ENCODE results near the gene UBXN11.

The UBXN11 gene

GRCh38 chr1:26290882-26291261 lies 15.6 kb downstream of the UBXN11 start:
- H2BK5ac ChIP-seq (ENCODE audit: low read length), result peak overlapping the region; percentile 93
- H2BK120ac ChIP-seq (ENCODE audit: low read depth, low read length), result peak overlapping the region; percentile 96
- no peak overlapping the region for H2AFZ ChIP-seq (ENCODE audit: low read length)
- no peaks in the 10 kb centered on the region for H3K27me3 ChIP-seq (ENCODE audit: control insufficient read depth in 3 of 3, insufficient read depth in 3 of 3, low read depth in 1 of 3, low read length in 3 of 3)
- no peak overlapping the region for H3K27ac ChIP-seq (replicated peaks; ENCODE audit: low read length)
- H3K4me1 ChIP-seq (ENCODE audit: control insufficient read depth in 2 of 2, insufficient read depth in 1 of 2, low read depth in 1 of 2, low read length in 2 of 2), result peaks cover 28 to 43% of the 10 kb centered on the region in 2 donors
- H3K14ac ChIP-seq (ENCODE audit: low read length), result peak overlapping the region; percentile 76
- no peak overlapping the region for H3K4me2 ChIP-seq (ENCODE audit: insufficient read depth, low read length, poor library complexity, severe bottlenecking)
- H2AK5ac ChIP-seq (ENCODE audit: low read depth, low read length), result peak overlapping the region; percentile 90
- H3K36me3 ChIP-seq (replicated peaks in 1 of 2; ENCODE audit: control insufficient read depth in 2 of 2, insufficient read depth in 2 of 2, low read length in 2 of 2), result no peaks in the 10 kb centered on the region
- H3K9ac ChIP-seq (ENCODE audit: low read depth, low read length, poor library complexity), result peak overlapping the region; percentile 67
- H3K4me3 ChIP-seq (ENCODE audit: low read length in 2 of 2), result no peak overlapping the region
- peak overlapping the region; percentile 49 for H2BK12ac ChIP-seq (ENCODE audit: low read length)
- H4K8ac ChIP-seq (ENCODE audit: low read depth, low read length), result peak overlapping the region; percentile 30
- H4K91ac ChIP-seq (ENCODE audit: low read depth, low read length, poor library complexity), result no peak overlapping the region
- no peaks in the 10 kb centered on the region for H3K9me3 ChIP-seq (replicated peaks in 1 of 2; ENCODE audit: control insufficient read depth in 2 of 2, insufficient read depth in 1 of 2, low read depth in 1 of 2, low read length in 2 of 2)
- H3K4ac ChIP-seq (ENCODE audit: low read length), result no peak overlapping the region
- no peak for DNase-seq (ENCODE audit: low spot score)
- no peaks in the 10 kb centered on the region for H3K79me1 ChIP-seq (ENCODE audit: low read depth, low read length)
- WGBS, 2 donors (ENCODE audit: extremely low coverage in 2 of 2, insufficient read length in 2 of 2, insufficient replicate concordance in 1 of 2), result no CpG with 5 or more reads among the region's 11 CpGs
- peak overlapping the region; percentile 11 for H2BK15ac ChIP-seq (ENCODE audit: low read length)
- peak overlapping the region; percentile 94 for H3K18ac ChIP-seq (ENCODE audit: low read length)
- peak overlapping the region; percentile 47 for H3K23ac ChIP-seq (ENCODE audit: low read depth, low read length, poor library complexity)

- no peaks in the 10 kb centered on the region for H3K27me3 ChIP-seq (ENCODE audit: control insufficient read depth in 3 of 3, insufficient read depth in 3 of 3, low read depth in 1 of 3, low read length in 3 of 3)
- no peak overlapping the region for H2AFZ ChIP-seq (ENCODE audit: low read length)
- H3K4me2 ChIP-seq (ENCODE audit: insufficient read depth, low read length, poor library complexity, severe bottlenecking), result no peak overlapping the region
- H4K8ac ChIP-seq (ENCODE audit: low read depth, low read length), result peak overlapping the region; percentile 30
- H3K79me1 ChIP-seq (ENCODE audit: low read depth, low read length), result no peaks in the 10 kb centered on the region
- peaks cover 30 to 44% of the 10 kb centered on the region in 2 donors for H3K4me1 ChIP-seq (ENCODE audit: control insufficient read depth in 2 of 2, insufficient read depth in 1 of 2, low read depth in 1 of 2, low read length in 2 of 2)
- no peak overlapping the region for H3K27ac ChIP-seq (replicated peaks; ENCODE audit: low read length)
- H3K23ac ChIP-seq (ENCODE audit: low read depth, low read length, poor library complexity), result peak overlapping the region; percentile 47
- no peak overlapping the region for H3K4ac ChIP-seq (ENCODE audit: low read length)
- peak overlapping the region; percentile 96 for H2BK120ac ChIP-seq (ENCODE audit: low read depth, low read length)
- WGBS, 2 donors (ENCODE audit: extremely low coverage in 2 of 2, insufficient read length in 2 of 2, insufficient replicate concordance in 1 of 2), result no CpG with 5 or more reads among the region's 11 CpGs
- H3K14ac ChIP-seq (ENCODE audit: low read length), result peak overlapping the region; percentile 76
- H3K18ac ChIP-seq (ENCODE audit: low read length), result peak overlapping the region; percentile 94
- H2BK12ac ChIP-seq (ENCODE audit: low read length), result peak overlapping the region; percentile 93
- peak overlapping the region; percentile 96 for H2AK5ac ChIP-seq (ENCODE audit: low read depth, low read length)
- DNase-seq (ENCODE audit: low spot score), result no peak
- H2BK5ac ChIP-seq (ENCODE audit: low read length), result peak overlapping the region; percentile 93
- no peaks in the 10 kb centered on the region for H3K36me3 ChIP-seq (replicated peaks in 1 of 2; ENCODE audit: control insufficient read depth in 2 of 2, insufficient read depth in 2 of 2, low read length in 2 of 2)
- no peak overlapping the region for H3K4me3 ChIP-seq (ENCODE audit: low read length in 2 of 2)
- peak overlapping the region; percentile 11 for H2BK15ac ChIP-seq (ENCODE audit: low read length)
- H3K9ac ChIP-seq (ENCODE audit: low read depth, low read length, poor library complexity), result peak overlapping the region; percentile 67
- H3K9me3 ChIP-seq (replicated peaks in 1 of 2; ENCODE audit: control insufficient read depth in 2 of 2, insufficient read depth in 1 of 2, low read depth in 1 of 2, low read length in 2 of 2), result no peaks in the 10 kb centered on the region
- H4K91ac ChIP-seq (ENCODE audit: low read depth, low read length, poor library complexity), result no peak overlapping the region
These were observed 16.1 kb downstream of the UBXN11 start for GRCh38 chr1:26290122-26290881.

GRCh38 chr1:26289158-26290059 lies 17.0 kb downstream of the UBXN11 start:
- H4K8ac ChIP-seq (ENCODE audit: low read depth, low read length), result no peak overlapping the region
- no peaks in the 10 kb centered on the region for H3K79me1 ChIP-seq (ENCODE audit: low read depth, low read length)
- H3K36me3 ChIP-seq (replicated peaks in 1 of 2; ENCODE audit: control insufficient read depth in 2 of 2, insufficient read depth in 2 of 2, low read length in 2 of 2), result peaks cover 3 to 4% of the 10 kb centered on the region in 2 donors
- H3K4ac ChIP-seq (ENCODE audit: low read length), result peak overlapping the region; percentile 97
- H2AK5ac ChIP-seq (ENCODE audit: low read depth, low read length), result peak overlapping the region; percentile 96
- H3K23ac ChIP-seq (ENCODE audit: low read depth, low read length, poor library complexity), result peak overlapping the region; percentile 87
- H2AFZ ChIP-seq (ENCODE audit: low read length), result no peak overlapping the region
- H3K14ac ChIP-seq (ENCODE audit: low read length), result peak overlapping the region; percentile 94
- no peak overlapping the region for H3K4me3 ChIP-seq (ENCODE audit: low read length in 2 of 2)
- H2BK120ac ChIP-seq (ENCODE audit: low read depth, low read length), result peak overlapping the region; percentile 96
- peaks cover 32 to 50% of the 10 kb centered on the region in 2 donors for H3K4me1 ChIP-seq (ENCODE audit: control insufficient read depth in 2 of 2, insufficient read depth in 1 of 2, low read depth in 1 of 2, low read length in 2 of 2)
- no peak overlapping the region for H3K27ac ChIP-seq (replicated peaks; ENCODE audit: low read length)
- no peaks in the 10 kb centered on the region for H3K9me3 ChIP-seq (replicated peaks in 1 of 2; ENCODE audit: control insufficient read depth in 2 of 2, insufficient read depth in 1 of 2, low read depth in 1 of 2, low read length in 2 of 2)
- no peak overlapping the region for H3K4me2 ChIP-seq (ENCODE audit: insufficient read depth, low read length, poor library complexity, severe bottlenecking)
- peak overlapping the region; percentile 63 for H3K9ac ChIP-seq (ENCODE audit: low read depth, low read length, poor library complexity)
- peak overlapping the region; percentile 11 for H2BK15ac ChIP-seq (ENCODE audit: low read length)
- H3K18ac ChIP-seq (ENCODE audit: low read length), result peak overlapping the region; percentile 74
- H4K91ac ChIP-seq (ENCODE audit: low read depth, low read length, poor library complexity), result no peak overlapping the region
- peak overlapping the region; percentile 93 for H2BK5ac ChIP-seq (ENCODE audit: low read length)
- no peaks in the 10 kb centered on the region for H3K27me3 ChIP-seq (ENCODE audit: control insufficient read depth in 3 of 3, insufficient read depth in 3 of 3, low read depth in 1 of 3, low read length in 3 of 3)
- WGBS, 2 donors (ENCODE audit: extremely low coverage in 2 of 2, insufficient read length in 2 of 2, insufficient replicate concordance in 1 of 2), result no CpG with 5 or more reads among the region's 21 CpGs
- no peak for DNase-seq (ENCODE audit: low spot score)
- peak overlapping the region; percentile 93 for H2BK12ac ChIP-seq (ENCODE audit: low read length)
